Neutrophil (primary cell): ENCODE measurements around the gene CHKA.

Source experiments
- H3K27ac ChIP-seq: fragments of 200-600 bp; sonication (generic); 2 replicates; pipeline ENCODE4 v1.5.1; 2016; ENCODE audit warnings: mild to moderate bottlenecking, moderate library complexity
- H3K27me3 ChIP-seq: fragments of 200-600 bp; sonication (generic); 2 replicates; pipeline ENCODE4 v1.6.0; 2016; ENCODE audit warnings: mild to moderate bottlenecking
- H3K36me3 ChIP-seq: fragments of 200-600 bp; sonication (generic); 2 replicates; pipeline ENCODE4 v1.5.1; 2017
- H3K4me1 ChIP-seq, 2 experiments: fragments of 200-600 bp in 1 of 2; sonication (generic) in 1 of 2; 1 replicate in 1 of 2; 2 replicates in 1 of 2; pipeline versions ENCODE4 v1.5.1 to v1.6.1; 2013 to 2016; ENCODE audit warnings: low read depth in 1 of 2, low read length in 1 of 2, mild to moderate bottlenecking in 1 of 2, moderate library complexity in 1 of 2; ENCODE audit not compliant: control insufficient read depth in 1 of 2, insufficient read depth in 1 of 2
- H3K4me3 ChIP-seq, 2 experiments: fragments of 200-600 bp in 1 of 2; sonication (generic) in 1 of 2; 1 replicate in 1 of 2; 2 replicates in 1 of 2; pipeline ENCODE4 v1.5.1; 2013 to 2016; ENCODE audit warnings: low read depth in 1 of 2, low read length in 1 of 2, mild to moderate bottlenecking in 1 of 2, moderate library complexity in 1 of 2
- H3K9me3 ChIP-seq: fragments of 200-600 bp; sonication (generic); 2 replicates; pipeline ENCODE4 v1.5.1; 2016
- TF ChIP-seq, protein P1 (sequence below): fragments of 200-600 bp; sonication (generic); IDR thresholded peaks from 2 replicates; pipeline ENCODE4 v1.5.1; 2016; ENCODE audit warnings: antibody characterized with exemption

Gene CHKA

DNA sequence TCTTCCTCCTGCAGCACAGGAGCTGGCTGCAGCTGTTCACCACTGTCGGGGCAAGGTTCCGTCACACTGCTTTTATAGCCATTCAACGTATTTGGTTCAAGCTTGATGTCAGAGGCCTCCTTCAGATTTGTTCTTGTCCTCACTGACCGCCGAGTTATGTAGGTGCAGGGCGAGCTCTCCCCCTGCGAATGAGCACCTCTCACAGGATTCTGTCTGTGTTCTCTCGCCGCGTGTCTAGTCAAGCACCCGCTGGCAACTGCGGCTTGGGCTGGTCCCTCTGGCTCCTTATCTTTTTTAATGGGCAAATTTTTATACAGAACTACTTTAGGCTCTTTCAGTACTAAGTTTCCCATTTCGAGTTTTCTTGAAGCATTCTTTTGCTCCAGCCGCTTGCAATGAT is 37.4 kb upstream of the CHKA start:
- no peaks in the 10 kb centered on the region for H3K27me3 ChIP-seq
- peaks cover 51% of the 10 kb centered on the region for H3K36me3 ChIP-seq
- no peaks in the 10 kb centered on the region for H3K9me3 ChIP-seq
- H3K4me3 ChIP-seq, result no peak overlapping the region
- TF ChIP-seq, protein P1, sequence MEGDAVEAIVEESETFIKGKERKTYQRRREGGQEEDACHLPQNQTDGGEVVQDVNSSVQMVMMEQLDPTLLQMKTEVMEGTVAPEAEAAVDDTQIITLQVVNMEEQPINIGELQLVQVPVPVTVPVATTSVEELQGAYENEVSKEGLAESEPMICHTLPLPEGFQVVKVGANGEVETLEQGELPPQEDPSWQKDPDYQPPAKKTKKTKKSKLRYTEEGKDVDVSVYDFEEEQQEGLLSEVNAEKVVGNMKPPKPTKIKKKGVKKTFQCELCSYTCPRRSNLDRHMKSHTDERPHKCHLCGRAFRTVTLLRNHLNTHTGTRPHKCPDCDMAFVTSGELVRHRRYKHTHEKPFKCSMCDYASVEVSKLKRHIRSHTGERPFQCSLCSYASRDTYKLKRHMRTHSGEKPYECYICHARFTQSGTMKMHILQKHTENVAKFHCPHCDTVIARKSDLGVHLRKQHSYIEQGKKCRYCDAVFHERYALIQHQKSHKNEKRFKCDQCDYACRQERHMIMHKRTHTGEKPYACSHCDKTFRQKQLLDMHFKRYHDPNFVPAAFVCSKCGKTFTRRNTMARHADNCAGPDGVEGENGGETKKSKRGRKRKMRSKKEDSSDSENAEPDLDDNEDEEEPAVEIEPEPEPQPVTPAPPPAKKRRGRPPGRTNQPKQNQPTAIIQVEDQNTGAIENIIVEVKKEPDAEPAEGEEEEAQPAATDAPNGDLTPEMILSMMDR, result no peak
- H3K27ac ChIP-seq, result no peak overlapping the region
- H3K4me1 ChIP-seq, result no peaks in the 10 kb centered on the region

DNA sequence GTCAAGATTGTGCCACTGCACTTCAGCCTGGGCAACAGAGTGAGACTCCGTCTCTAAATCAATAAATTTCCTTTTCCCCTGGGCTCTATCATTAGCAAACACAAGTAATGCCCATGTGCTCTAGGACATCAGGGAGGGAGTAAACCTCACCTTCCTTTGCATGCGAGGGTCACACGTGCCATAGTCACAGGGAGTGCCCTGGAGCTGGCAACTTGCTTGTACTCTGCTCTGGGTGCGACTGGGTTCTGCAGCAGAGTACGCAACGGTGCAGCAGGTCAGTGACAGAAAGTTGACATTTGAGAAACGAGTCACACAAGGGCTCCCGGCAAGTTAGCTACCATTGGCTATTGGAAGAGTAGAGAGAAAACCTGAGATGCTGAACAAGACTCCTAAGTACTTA is 32.6 kb upstream of the CHKA start:
- Histone ChIP-seq H3K27ac (no peak overlapping the region), H3K9me3 (no peaks in the 10 kb centered on the region)

GRCh38 chr11:68150037-68150436 is 28.8 kb upstream of the CHKA start:
- Histone ChIP-seq H3K27me3 (no peaks in the 10 kb centered on the region), H3K36me3 (peaks cover 2% of the 10 kb centered on the region), H3K4me3 (no peak overlapping the region), H3K9me3 (no peaks in the 10 kb centered on the region), H3K4me1 (peaks cover 0 to 34% of the 10 kb centered on the region in 2 experiments), H3K27ac (peak overlapping the region; percentile 52)
- TF ChIP-seq, protein P1, result no peak

More for the DNA sequence above, 32.6 kb upstream of the CHKA start:
- TF ChIP-seq, protein P1, result no peak
- Histone ChIP-seq H3K36me3 (peaks cover 28% of the 10 kb centered on the region), H3K4me3 (no peak overlapping the region), H3K27me3 (no peaks in the 10 kb centered on the region), H3K4me1 (peaks cover 0 to 9% of the 10 kb centered on the region in 2 experiments)

DNA sequence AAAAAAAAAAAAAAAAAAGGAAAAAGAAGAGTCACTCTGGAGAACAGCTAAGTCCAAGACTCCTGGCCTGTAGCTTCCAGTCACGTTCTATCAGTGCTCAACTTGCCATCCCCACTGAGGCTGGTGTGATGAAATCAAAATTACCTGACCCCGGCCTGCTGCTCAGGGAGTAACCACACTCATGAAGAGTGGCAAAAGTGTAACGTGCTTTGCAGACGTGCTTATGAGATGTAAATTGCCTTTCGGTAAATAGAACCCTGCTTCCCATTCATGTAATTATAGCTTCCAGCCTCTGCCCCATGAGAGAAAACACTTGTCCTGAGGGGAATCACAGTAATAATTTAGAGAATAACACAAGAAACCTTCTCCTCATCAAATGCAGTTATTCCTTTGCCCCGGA is 28.2 kb upstream of the CHKA start:
- Histone ChIP-seq H3K4me3 (no peak overlapping the region), H3K36me3 (no peaks in the 10 kb centered on the region), H3K9me3 (no peaks in the 10 kb centered on the region), H3K27ac (peak overlapping the region; percentile 52), H3K4me1 (peaks cover 2 to 39% of the 10 kb centered on the region in 2 experiments), H3K27me3 (no peaks in the 10 kb centered on the region)
- TF ChIP-seq, protein P1, result no peak

DNA sequence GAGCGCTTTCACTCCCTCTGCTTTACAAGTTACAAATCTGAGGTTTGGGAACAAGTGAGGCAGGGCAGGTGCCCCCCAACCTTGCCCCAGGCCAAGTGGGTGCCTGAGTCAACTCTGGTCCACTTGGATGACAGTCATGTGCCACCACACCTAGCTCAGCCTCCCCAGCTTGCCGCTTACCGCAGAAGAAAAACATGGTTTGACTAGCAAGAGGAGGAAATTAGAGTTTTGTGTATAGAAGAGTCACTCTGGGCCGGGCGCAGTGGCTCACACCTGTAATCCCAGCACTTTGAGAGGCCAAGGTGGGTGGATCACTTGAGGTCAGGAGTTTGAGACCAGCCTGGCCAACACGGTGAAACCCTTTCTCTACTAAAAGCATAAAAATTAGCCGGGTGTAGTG is 27.7 kb upstream of the CHKA start:
- Histone ChIP-seq H3K27me3 (no peaks in the 10 kb centered on the region), H3K4me3 (no peak overlapping the region), H3K36me3 (no peaks in the 10 kb centered on the region), H3K27ac (peak overlapping the region; percentile 27), H3K4me1 (peaks cover 3 to 44% of the 10 kb centered on the region in 2 experiments), H3K9me3 (no peaks in the 10 kb centered on the region)
- TF ChIP-seq, protein P1, result no peak
